ENCODE measurements around the gene PRSS38.

The PRSS38 gene

DNA sequence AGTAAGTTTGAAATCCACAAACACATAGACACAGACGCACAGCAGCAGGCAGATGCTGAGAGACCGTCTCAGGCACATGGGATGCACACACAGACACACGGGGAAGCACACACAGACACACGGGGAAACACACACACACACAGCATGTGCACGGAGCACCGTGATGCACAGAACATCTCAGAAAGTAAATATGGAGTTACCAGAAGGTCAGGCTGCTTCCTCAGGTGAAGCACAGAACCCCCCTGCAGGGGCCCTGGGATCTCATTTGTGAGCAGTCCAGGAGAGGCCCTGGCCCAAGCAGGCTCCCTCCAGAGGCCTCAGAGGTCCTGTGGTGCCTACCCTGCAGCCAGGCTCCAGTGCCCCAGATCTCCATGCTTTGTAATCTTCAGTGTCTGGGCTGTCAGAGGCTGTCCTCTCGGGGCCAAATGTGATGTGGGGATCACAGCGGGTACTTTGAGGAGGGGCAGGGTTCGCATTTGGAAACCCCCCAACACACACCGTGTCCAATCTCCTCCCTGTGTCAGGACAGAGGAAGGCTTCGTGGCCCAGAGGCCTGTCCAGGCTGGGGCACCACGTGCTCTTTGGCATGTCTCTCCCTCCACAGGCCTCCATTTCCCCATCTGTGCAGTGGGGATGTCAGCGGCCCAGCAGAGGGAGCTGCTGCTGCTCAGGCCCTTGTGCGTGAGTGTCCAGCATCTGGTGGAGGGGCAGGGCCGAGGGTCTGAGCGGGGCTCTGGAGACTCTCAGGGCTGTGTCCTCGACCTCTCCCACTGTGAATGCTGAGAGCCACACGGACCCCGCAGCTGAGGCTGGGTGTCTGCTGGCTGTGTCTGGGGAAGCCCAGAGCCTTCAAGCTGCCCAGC lies 23.0 kb upstream of the PRSS38 start:
- no CpG with 5 or more reads among the region's 19 CpGs for WGBS, 2 donors (ENCODE audit: extremely low coverage in 2 of 2, insufficient read length in 2 of 2, insufficient replicate concordance in 1 of 2)
- Histone ChIP-seq H3K4ac (ENCODE audit: low read length) (peak overlapping the region; percentile 97), H3K27me3 (ENCODE audit: control insufficient read depth in 3 of 3, insufficient read depth in 3 of 3, low read depth in 1 of 3, low read length in 3 of 3) (peaks cover 2 to 47% (median 19%) of the 10 kb centered on the region in 3 experiments), H4K8ac (ENCODE audit: low read depth, low read length) (no peak overlapping the region), H2AFZ (ENCODE audit: low read length) (no peak overlapping the region), H3K27ac (replicated peaks; ENCODE audit: low read length) (no peak overlapping the region), H3K18ac (ENCODE audit: low read length) (peak overlapping the region; percentile 96), H2BK15ac (ENCODE audit: low read length) (peak overlapping the region; percentile 99), H3K79me1 (ENCODE audit: low read depth, low read length) (no peaks in the 10 kb centered on the region), H4K91ac (ENCODE audit: low read depth, low read length, poor library complexity) (peak overlapping the region; percentile 87), H3K36me3 (replicated peaks in 1 of 2; ENCODE audit: control insufficient read depth in 2 of 2, insufficient read depth in 2 of 2, low read length in 2 of 2) (no peaks in the 10 kb centered on the region), H3K4me2 (ENCODE audit: insufficient read depth, low read length, poor library complexity, severe bottlenecking) (no peak overlapping the region), H3K9ac (ENCODE audit: low read depth, low read length, poor library complexity) (no peak overlapping the region), H3K4me1 (ENCODE audit: control insufficient read depth in 2 of 2, insufficient read depth in 1 of 2, low read depth in 1 of 2, low read length in 2 of 2) (peaks cover 17 to 25% of the 10 kb centered on the region in 2 donors), H3K14ac (ENCODE audit: low read length) (peak overlapping the region; percentile 43), H2BK5ac (ENCODE audit: low read length) (peak overlapping the region; percentile 84), H3K4me3 (ENCODE audit: low read length in 2 of 2) (no peak overlapping the region), H3K9me3 (replicated peaks in 1 of 2; ENCODE audit: control insufficient read depth in 2 of 2, insufficient read depth in 1 of 2, low read depth in 1 of 2, low read length in 2 of 2) (no peaks in the 10 kb centered on the region), H3K23ac (ENCODE audit: low read depth, low read length, poor library complexity) (peak overlapping the region; percentile 63), H2AK5ac (ENCODE audit: low read depth, low read length) (peak overlapping the region; percentile 97), H2BK12ac (ENCODE audit: low read length) (peak overlapping the region; percentile 91), H2BK120ac (ENCODE audit: low read depth, low read length) (peak overlapping the region; percentile 97)
- no peak for DNase-seq (ENCODE audit: low spot score)

DNA sequence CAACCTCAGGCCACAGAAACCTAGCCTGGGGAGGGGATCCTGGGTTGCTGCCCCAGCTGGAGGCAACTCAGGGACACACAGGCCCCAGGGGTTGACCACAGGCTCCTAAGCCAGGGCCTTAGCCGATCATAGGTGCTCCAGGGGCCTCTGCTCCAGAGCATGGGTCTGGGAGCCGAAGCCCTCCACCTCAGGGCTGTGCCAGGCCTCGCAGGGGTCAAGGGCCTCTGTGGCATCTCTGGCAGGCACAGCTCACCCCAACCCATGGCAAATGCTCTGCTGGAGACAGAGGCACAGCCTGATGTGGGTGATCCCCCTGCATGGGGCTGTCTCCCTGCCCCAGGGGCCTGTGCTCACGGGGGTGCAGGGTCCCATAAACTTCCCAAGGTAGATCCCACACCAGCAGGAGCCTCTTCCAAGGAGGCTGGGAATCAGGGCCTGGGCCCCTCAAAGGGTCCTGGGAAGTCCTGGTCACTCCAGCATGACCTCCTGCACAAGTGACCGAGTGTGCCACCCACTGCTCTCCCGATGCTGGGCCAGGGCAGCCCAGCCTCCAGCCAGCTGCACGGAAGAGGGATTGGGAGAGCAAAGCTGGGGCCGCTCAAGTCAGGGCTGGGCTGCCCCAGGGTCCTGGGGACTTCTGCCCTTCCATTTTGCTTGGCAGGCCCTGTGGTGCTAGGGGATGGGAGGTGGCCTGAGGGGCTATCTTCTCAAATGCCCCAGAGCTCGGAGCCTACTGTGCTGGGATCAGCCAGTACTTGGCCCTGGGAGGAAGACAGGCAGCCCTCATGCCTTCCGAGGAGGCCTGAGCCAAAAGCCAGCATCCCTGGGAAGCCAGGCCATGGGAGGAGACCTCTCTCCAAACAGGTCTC lies 22.2 kb upstream of the PRSS38 start:
- Histone ChIP-seq H3K4ac (ENCODE audit: low read length) (peak overlapping the region; percentile 97), H3K14ac (ENCODE audit: low read length) (peak overlapping the region; percentile 39), H4K91ac (ENCODE audit: low read depth, low read length, poor library complexity) (peak overlapping the region; percentile 87), H4K8ac (ENCODE audit: low read depth, low read length) (peak overlapping the region; percentile 78), H3K4me3 (ENCODE audit: low read length in 2 of 2) (no peak overlapping the region), H3K4me2 (ENCODE audit: insufficient read depth, low read length, poor library complexity, severe bottlenecking) (no peak overlapping the region), H2BK12ac (ENCODE audit: low read length) (peak overlapping the region; percentile 91), H3K4me1 (ENCODE audit: control insufficient read depth in 2 of 2, insufficient read depth in 1 of 2, low read depth in 1 of 2, low read length in 2 of 2) (peaks cover 17 to 25% of the 10 kb centered on the region in 2 donors), H3K79me1 (ENCODE audit: low read depth, low read length) (no peaks in the 10 kb centered on the region), H3K27ac (replicated peaks; ENCODE audit: low read length) (peak overlapping the region; percentile 20), H2AFZ (ENCODE audit: low read length) (peak overlapping the region; percentile 56), H3K9ac (ENCODE audit: low read depth, low read length, poor library complexity) (no peak overlapping the region), H3K9me3 (replicated peaks in 1 of 2; ENCODE audit: control insufficient read depth in 2 of 2, insufficient read depth in 1 of 2, low read depth in 1 of 2, low read length in 2 of 2) (no peaks in the 10 kb centered on the region), H3K36me3 (replicated peaks in 1 of 2; ENCODE audit: control insufficient read depth in 2 of 2, insufficient read depth in 2 of 2, low read length in 2 of 2) (no peaks in the 10 kb centered on the region), H2BK5ac (ENCODE audit: low read length) (peak overlapping the region; percentile 96), H2BK120ac (ENCODE audit: low read depth, low read length) (peak overlapping the region; percentile 97), H3K23ac (ENCODE audit: low read depth, low read length, poor library complexity) (peak overlapping the region; percentile 63), H2AK5ac (ENCODE audit: low read depth, low read length) (peak overlapping the region; percentile 97), H3K18ac (ENCODE audit: low read length) (peak overlapping the region; percentile 96), H2BK15ac (ENCODE audit: low read length) (peak overlapping the region; percentile 99), H3K27me3 (ENCODE audit: control insufficient read depth in 3 of 3, insufficient read depth in 3 of 3, low read depth in 1 of 3, low read length in 3 of 3) (peaks cover 2 to 47% (median 16%) of the 10 kb centered on the region in 3 experiments)
- WGBS, 2 donors (ENCODE audit: extremely low coverage in 2 of 2, insufficient read length in 2 of 2, insufficient replicate concordance in 1 of 2) = no CpG with 5 or more reads among the region's 10 CpGs
- no peak for DNase-seq (ENCODE audit: low spot score)

DNA sequence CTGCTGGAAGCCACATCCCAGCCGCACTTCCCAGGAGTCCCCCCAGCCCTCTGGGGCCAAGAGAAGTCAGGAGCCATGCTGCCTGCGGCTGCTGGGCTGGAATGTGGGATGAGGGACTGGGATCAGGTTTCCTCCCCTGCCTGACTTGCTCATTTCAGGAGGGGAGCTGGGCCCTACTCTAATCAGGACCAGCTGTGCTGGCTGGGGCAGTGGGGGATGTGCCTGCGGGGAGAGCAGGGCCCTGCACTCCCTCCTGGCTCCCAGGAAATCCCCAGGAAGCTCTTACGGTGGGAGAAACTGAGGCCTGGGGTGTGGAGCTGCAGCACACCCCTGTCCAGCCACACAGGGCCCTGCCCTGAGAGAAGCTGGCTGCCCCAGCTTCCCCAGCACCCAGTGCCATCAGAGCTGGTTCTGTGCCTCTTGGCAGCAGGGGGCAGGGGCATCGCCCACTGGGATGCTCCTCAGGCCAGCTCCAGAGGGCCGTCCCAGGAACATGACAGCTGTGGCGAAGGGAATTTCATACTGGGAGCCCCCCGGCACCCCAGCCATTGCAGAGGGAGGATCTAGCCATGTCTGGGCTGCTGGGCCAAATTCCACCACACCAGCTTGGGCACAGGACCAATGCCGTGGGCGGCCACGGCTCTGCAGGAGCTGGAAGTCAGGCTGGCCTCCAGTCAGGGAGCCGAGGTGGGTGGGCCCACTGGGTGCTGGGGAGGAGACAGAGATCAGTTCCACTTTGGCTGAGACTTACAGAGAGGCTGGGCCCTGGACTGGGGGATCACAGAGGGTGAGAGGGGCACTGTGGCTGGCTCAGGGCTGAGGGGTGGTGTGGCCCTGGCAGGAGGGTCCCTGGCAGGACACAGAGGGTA lies 21.3 kb upstream of the PRSS38 start:
- H3K27ac ChIP-seq (replicated peaks; ENCODE audit: low read length) = peak overlapping the region; percentile 43
- H2BK5ac ChIP-seq (ENCODE audit: low read length) = peak overlapping the region; percentile 96
- H3K4me1 ChIP-seq (ENCODE audit: control insufficient read depth in 2 of 2, insufficient read depth in 1 of 2, low read depth in 1 of 2, low read length in 2 of 2) = peaks cover 15 to 20% of the 10 kb centered on the region in 2 donors
- H3K23ac ChIP-seq (ENCODE audit: low read depth, low read length, poor library complexity) = peak overlapping the region; percentile 34
- DNase-seq (ENCODE audit: low spot score) = peak; percentile 54
- H3K27me3 ChIP-seq (ENCODE audit: control insufficient read depth in 3 of 3, insufficient read depth in 3 of 3, low read depth in 1 of 3, low read length in 3 of 3) = peaks cover 0 to 42% (median 8%) of the 10 kb centered on the region in 3 experiments
- peak overlapping the region; percentile 54 for H2AK5ac ChIP-seq (ENCODE audit: low read depth, low read length)
- H4K8ac ChIP-seq (ENCODE audit: low read depth, low read length) = peak overlapping the region; percentile 87
- peak overlapping the region; percentile 100 for H3K18ac ChIP-seq (ENCODE audit: low read length)
- H3K36me3 ChIP-seq (replicated peaks in 1 of 2; ENCODE audit: control insufficient read depth in 2 of 2, insufficient read depth in 2 of 2, low read length in 2 of 2) = no peaks in the 10 kb centered on the region
- peak overlapping the region; percentile 96 for H2BK15ac ChIP-seq (ENCODE audit: low read length)
- peak overlapping the region; percentile 98 for H2BK12ac ChIP-seq (ENCODE audit: low read length)
- peak overlapping the region; percentile 89 for H2BK120ac ChIP-seq (ENCODE audit: low read depth, low read length)
- H2AFZ ChIP-seq (ENCODE audit: low read length) = peak overlapping the region; percentile 56
- no peaks in the 10 kb centered on the region for H3K9me3 ChIP-seq (replicated peaks in 1 of 2; ENCODE audit: control insufficient read depth in 2 of 2, insufficient read depth in 1 of 2, low read depth in 1 of 2, low read length in 2 of 2)
- no peak overlapping the region for H3K4ac ChIP-seq (ENCODE audit: low read length)
- H3K79me1 ChIP-seq (ENCODE audit: low read depth, low read length) = no peaks in the 10 kb centered on the region
- H4K91ac ChIP-seq (ENCODE audit: low read depth, low read length, poor library complexity) = no peak overlapping the region
- no peak overlapping the region for H3K4me3 ChIP-seq (ENCODE audit: low read length in 2 of 2)
- peak overlapping the region; percentile 100 for H3K14ac ChIP-seq (ENCODE audit: low read length)
- H3K4me2 ChIP-seq (ENCODE audit: insufficient read depth, low read length, poor library complexity, severe bottlenecking) = no peak overlapping the region
- H3K9ac ChIP-seq (ENCODE audit: low read depth, low read length, poor library complexity) = peak overlapping the region; percentile 78
- no CpG with 5 or more reads among the region's 12 CpGs for WGBS, 2 donors (ENCODE audit: extremely low coverage in 2 of 2, insufficient read length in 2 of 2, insufficient replicate concordance in 1 of 2)

Measured in neuronal stem cell (in vitro differentiated cells).